Esophagus muscularis mucosa (tissue), 4 donors: ENCODE measurements around the gene ABCG5. TPM values are rescaled to one million over a fixed set of nuclear protein-coding genes. Genes with fewer than 3 reads are reported as not detected.

Experiments used
- DNase-seq: peaks from one replicate; pipeline ENCODE4 v3.0.0-alpha.2; 2017; ENCODE audit errors: extremely low spot score
- H3K27ac ChIP-seq, 4 donors: fragments of 200-600 bp; sonication (generic); replicated peaks in 1 of 4; 1 replicate in 3 of 4; 2 replicates in 1 of 4; pipeline ENCODE4 v1.5.1; 2016 to 2019; ENCODE audit warnings: mild to moderate bottlenecking in 1 of 4
- H3K27me3 ChIP-seq, 4 donors: fragments of 200-600 bp; sonication (generic); one replicate each; pipeline versions ENCODE4 v1.5.1 to v1.6.0; 2016 to 2019
- H3K36me3 ChIP-seq, 4 donors: fragments of 200-600 bp; sonication (generic); one replicate each; pipeline ENCODE4 v1.5.1; 2016 to 2019
- H3K4me1 ChIP-seq, 4 donors: fragments of 200-600 bp; sonication (generic); one replicate each; pipeline ENCODE4 v1.5.1; 2016 to 2019
- H3K4me3 ChIP-seq, 4 donors: fragments of 200-600 bp; sonication (generic); 1 replicate in 2 of 4; 2 replicates in 2 of 4; pipeline ENCODE4 v1.5.1; 2016 to 2019; ENCODE audit warnings: mild to moderate bottlenecking in 4 of 4, moderate library complexity in 1 of 4
- H3K9me3 ChIP-seq, 4 donors: fragments of 200-600 bp; sonication (generic); 1 replicate in 3 of 4; 2 replicates in 1 of 4; pipeline ENCODE4 v1.5.1; 2016 to 2019
- EP300 ChIP-seq: sonication (generic); formaldehyde crosslinking; IDR thresholded peaks from one replicate; pipeline ENCODE4 v1.6.1; 2017; ENCODE audit warnings: antibody characterized with exemption
- POLR2A ChIP-seq: fragments of 450-650 bp; IDR thresholded peaks from one replicate; pipeline ENCODE4 v1.6.1; 2017; ENCODE audit warnings: antibody characterized with exemption, moderate library complexity, mild to moderate bottlenecking, low read depth
- POLR2AphosphoS5 ChIP-seq, 2 donors: sonication (generic); formaldehyde crosslinking; IDR thresholded peaks; one replicate each; pipeline ENCODE4 v1.6.1; 2017; ENCODE audit warnings: antibody characterized with exemption in 2 of 2
- WGBS: methylation state at CpG from one replicate; pipeline ENCODE4 v1.1.5; 2018; 5-methylcytosine and 5-hydroxymethylcytosine counted together
- intact Hi-C: fragments of 100-400 bp; cut with DNase I; formaldehyde crosslinking; loops from one replicate; pipeline ENCODE4 v1.15.1; 2023
- total RNA-seq, 4 donors: library from RNA; depleted of rRNA; stranded (reverse); fragments of >200 nt; gene quantifications; one replicate each; pipeline versions ENCODE4 v1.1.0 to v1.2.1, GENCODE V29; 2016
- TF ChIP-seq, protein P1 (sequence below), 3 experiments: fragments of 200-600 bp in 2 of 3; fragments of 450-650 bp in 1 of 3; sonication (generic) in 2 of 3; IDR thresholded peaks; one replicate each; pipeline ENCODE4 v1.5.1; 2017 to 2019; ENCODE audit warnings: antibody characterized with exemption in 3 of 3, mild to moderate bottlenecking in 2 of 3, moderate library complexity in 1 of 3

ABCG5 gene
- total RNA-seq, 4 donors from 2014 or later = not detected

DNA sequence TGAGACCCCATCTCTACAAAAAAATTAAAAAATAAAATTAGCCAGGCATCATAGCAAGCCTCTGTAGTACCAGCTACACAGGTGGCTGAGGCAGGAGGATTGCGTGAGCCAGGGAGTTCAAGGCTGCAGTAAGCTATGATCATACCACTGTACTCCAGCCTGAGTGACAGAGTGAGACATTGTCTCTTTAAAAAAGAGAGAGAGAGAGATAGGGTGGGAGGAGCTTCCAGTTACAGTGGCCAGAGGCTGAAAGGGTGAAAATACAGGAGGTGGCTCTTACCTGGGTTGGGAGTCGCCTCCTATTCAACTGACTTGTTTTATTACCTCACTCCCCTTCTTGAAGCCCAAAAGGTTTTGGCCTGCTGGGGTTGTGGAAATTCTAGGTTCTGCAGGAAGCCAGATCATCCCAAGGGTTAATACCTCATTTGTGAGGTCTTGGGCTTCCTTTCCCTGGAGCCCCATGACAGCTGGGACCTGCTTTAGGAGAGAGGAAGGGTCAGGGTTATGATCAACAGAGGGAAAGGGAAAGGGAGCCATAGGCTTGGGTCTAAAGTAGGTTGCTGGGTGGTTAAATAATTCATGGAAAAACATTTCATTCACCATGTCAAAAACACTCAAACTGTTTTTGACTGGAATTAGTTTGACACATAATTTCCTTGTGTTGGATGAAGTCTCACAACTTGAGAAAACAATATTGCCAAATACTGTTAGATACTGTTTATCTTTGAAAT is 47.4 kb downstream of the ABCG5 start:
- H3K36me3 ChIP-seq = peaks cover 0 to 50% (median 16%) of the 10 kb centered on the region in 4 donors
- no peaks in the 10 kb centered on the region for H3K9me3 ChIP-seq
- H3K4me3 ChIP-seq = no peak overlapping the region
- H3K27ac ChIP-seq = peak overlapping the region; percentile 42 to 64 (median 55)
- no peaks in the 10 kb centered on the region for H3K27me3 ChIP-seq
- no peak for DNase-seq
- 96% methylated on average over 2 of the region's 2 CpGs for WGBS
- intact Hi-C loops = no loop called here
- TF ChIP-seq POLR2AphosphoS5 (IDR thresholded peaks at IDR 0.05) (no peak), EP300 (no peak)
- TF ChIP-seq, protein P1, sequence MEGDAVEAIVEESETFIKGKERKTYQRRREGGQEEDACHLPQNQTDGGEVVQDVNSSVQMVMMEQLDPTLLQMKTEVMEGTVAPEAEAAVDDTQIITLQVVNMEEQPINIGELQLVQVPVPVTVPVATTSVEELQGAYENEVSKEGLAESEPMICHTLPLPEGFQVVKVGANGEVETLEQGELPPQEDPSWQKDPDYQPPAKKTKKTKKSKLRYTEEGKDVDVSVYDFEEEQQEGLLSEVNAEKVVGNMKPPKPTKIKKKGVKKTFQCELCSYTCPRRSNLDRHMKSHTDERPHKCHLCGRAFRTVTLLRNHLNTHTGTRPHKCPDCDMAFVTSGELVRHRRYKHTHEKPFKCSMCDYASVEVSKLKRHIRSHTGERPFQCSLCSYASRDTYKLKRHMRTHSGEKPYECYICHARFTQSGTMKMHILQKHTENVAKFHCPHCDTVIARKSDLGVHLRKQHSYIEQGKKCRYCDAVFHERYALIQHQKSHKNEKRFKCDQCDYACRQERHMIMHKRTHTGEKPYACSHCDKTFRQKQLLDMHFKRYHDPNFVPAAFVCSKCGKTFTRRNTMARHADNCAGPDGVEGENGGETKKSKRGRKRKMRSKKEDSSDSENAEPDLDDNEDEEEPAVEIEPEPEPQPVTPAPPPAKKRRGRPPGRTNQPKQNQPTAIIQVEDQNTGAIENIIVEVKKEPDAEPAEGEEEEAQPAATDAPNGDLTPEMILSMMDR (IDR thresholded peaks at IDR 0.05) = no peak
- peaks cover 0 to 52% (median 23%) of the 10 kb centered on the region in 4 donors for H3K4me1 ChIP-seq

DNA sequence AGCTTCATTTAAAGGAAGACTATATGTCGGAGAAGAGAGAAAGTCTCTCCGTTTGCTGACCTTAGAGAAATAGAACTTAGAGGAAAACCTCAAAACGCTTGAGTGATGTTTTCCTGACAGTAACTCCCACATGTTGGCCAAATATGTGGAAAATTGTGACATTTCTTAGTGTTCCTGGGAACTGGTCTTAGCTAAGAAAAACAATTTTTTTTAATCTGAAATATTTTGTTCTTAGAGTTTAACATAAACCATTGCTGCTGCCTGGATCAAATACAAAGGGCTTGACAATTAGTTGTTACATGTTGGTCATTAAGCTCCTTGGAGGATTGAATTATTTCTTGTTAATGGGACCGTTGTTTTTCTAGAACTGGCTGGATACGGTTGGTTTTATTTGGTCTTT is 48.5 kb downstream of the ABCG5 start:
- H3K9me3 ChIP-seq = no peaks in the 10 kb centered on the region
- H3K36me3 ChIP-seq = peaks cover 0 to 48% (median 18%) of the 10 kb centered on the region in 4 donors
- 36% methylated on average over 5 of the region's 5 CpGs for WGBS
- no peak overlapping the region for H3K4me3 ChIP-seq
- DNase-seq = no peak
- H3K27ac ChIP-seq = peak overlapping the region; percentile 42 to 64 (median 55)
- H3K27me3 ChIP-seq = no peaks in the 10 kb centered on the region
- TF ChIP-seq POLR2A (no peak), POLR2AphosphoS5 (IDR thresholded peaks at IDR 0.05) (no peak), EP300 (no peak)
- TF ChIP-seq, protein P1 (IDR thresholded peaks at IDR 0.05) = no peak
- intact Hi-C loops = no loop called here
- H3K4me1 ChIP-seq = peaks cover 0 to 52% (median 23%) of the 10 kb centered on the region in 4 donors

DNA sequence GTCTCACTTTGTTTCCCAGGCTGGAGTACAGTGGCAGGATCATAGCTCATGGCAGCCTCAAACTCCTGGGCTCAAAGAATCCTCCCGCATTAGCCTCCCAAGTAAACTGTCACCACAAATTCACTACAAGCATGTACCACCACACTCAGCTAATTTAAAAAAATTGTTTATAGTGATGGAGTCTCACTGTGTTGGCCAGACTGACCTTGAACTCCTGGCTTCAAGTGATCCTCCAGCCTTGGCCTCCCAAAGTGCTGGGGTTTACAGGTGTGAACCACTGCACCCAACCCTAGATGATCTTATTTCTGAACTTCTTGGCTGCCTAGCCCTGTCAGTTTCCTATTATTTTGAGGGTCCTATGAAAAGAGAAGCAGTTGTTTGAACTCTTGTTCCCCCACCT is 50.0 kb downstream of the ABCG5 start:
- TF ChIP-seq, protein P1 (IDR thresholded peaks at IDR 0.05) = no peak
- TF ChIP-seq POLR2AphosphoS5 (IDR thresholded peaks at IDR 0.05) (no peak), POLR2A (no peak), EP300 (no peak)
- peaks cover 0 to 52% (median 23%) of the 10 kb centered on the region in 4 donors for H3K4me1 ChIP-seq
- H3K36me3 ChIP-seq = peaks cover 0 to 54% (median 24%) of the 10 kb centered on the region in 4 donors
- WGBS = 94% methylated on average over 1 of the region's 1 CpG
- intact Hi-C loops = no loop called here
- H3K27ac ChIP-seq = peak overlapping the region in 2 of 4 donors; percentile 5 to 28
- H3K27me3 ChIP-seq = no peaks in the 10 kb centered on the region
- H3K4me3 ChIP-seq = no peak overlapping the region
- H3K9me3 ChIP-seq = no peaks in the 10 kb centered on the region
- DNase-seq = no peak

DNA sequence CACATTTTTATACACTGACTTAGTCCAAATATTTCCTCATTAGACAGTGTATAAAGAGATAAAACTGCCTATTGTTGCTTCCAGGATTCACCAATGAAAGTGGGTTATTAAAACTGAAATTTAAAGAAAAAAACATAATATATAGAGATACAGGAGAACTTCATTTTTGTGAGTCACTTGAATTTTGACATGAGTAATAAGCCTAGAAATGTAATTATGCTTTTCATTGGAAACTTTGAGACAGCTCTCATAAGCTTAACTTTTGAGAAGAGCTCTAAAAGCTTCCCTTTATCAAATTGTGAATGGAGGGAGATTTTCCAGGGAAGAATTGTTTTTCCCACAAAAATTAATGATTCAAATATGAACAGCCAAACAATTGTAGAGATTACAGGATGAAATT is 50.7 kb downstream of the ABCG5 start:
- TF ChIP-seq, protein P1 (IDR thresholded peaks at IDR 0.05) = no peak
- TF ChIP-seq EP300 (no peak), POLR2A (no peak), POLR2AphosphoS5 (IDR thresholded peaks at IDR 0.05) (no peak)
- DNase-seq = no peak
- no peaks in the 10 kb centered on the region for H3K9me3 ChIP-seq
- H3K27ac ChIP-seq = peak overlapping the region in 2 of 4 donors; percentile 5 to 28
- intact Hi-C loops = no loop called here
- H3K36me3 ChIP-seq = peaks cover 0 to 52% (median 24%) of the 10 kb centered on the region in 4 donors
- no peak overlapping the region for H3K4me3 ChIP-seq
- no peaks in the 10 kb centered on the region for H3K27me3 ChIP-seq
- H3K4me1 ChIP-seq = peaks cover 0 to 49% (median 23%) of the 10 kb centered on the region in 4 donors

DNA sequence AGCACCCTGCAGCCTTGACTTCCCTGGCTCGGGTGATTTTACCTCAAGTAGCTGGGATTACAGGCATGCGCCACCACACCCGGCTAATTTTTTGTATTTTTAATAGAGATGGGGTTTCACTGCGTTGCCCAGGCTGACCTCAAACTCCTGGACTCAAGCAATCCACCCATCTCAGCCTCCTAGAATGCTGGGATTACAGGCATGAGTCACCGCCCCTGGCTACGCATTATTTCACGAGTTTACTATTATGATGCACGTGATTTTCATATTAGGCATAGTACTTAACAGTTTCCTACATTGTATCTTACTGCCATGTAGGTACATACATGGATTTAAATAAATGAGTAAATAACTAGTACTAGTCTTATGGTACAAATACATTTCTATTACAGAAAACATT is 60.4 kb downstream of the ABCG5 start:
- Histone ChIP-seq H3K9me3 (no peaks in the 10 kb centered on the region), H3K4me3 (no peak overlapping the region), H3K27ac (no peak overlapping the region), H3K4me1 (peaks cover 7 to 13% (median 10%) of the 10 kb centered on the region in 4 donors), H3K36me3 (peaks cover 0 to 30% (median 14%) of the 10 kb centered on the region in 4 donors), H3K27me3 (no peaks in the 10 kb centered on the region)
- 90% methylated on average over 8 of the region's 8 CpGs for WGBS
- no peak for TF ChIP-seq POLR2AphosphoS5 (IDR thresholded peaks at IDR 0.05)
- no peak for TF ChIP-seq POLR2A
- TF ChIP-seq, protein P1 (IDR thresholded peaks at IDR 0.05) = no peak
- no peak for TF ChIP-seq EP300
- DNase-seq = no peak
- intact Hi-C loops = no loop called here
